Left ventricle myocardium superior (tissue), 1 donor: ENCODE results near the gene ATAD3C. TPM values are rescaled to one million over a fixed set of nuclear protein-coding genes. Genes with fewer than 3 reads are reported as not detected.
"Not testable (repeated sequence)": the region's sequence is repeated elsewhere in the genome, so short reads cannot be mapped to it uniquely, and the experiment has no call there.

Source experiments
- ATAC-seq: fragments of 200-7000 bp; cut with Tn5 transposase; one replicate; pipeline ENCODE4 v1.9.1; 2020; ENCODE audit warnings: mild to moderate bottlenecking, moderate library complexity
- DNase-seq: peaks from one replicate; pipeline ENCODE4 v3.0.0-alpha.2; 2020
- intact Hi-C: fragments of 100-400 bp; cut with micrococcal nuclease; formaldehyde crosslinking; loops from one replicate; pipeline ENCODE4 v1.11.0; 2022
- total RNA-seq: library from RNA; stranded (reverse); fragmentation: NEBNext Ultra II Directional; extraction: Animal tissue kit (Norgen Biotek cat#: 25700); gene quantifications from one replicate; pipeline ENCODE4 v1.2.1, GENCODE V29; 2021
- donor health status: DM: no; HTN: yes; CAD: no; lungs with severe emphysema.

Gene ATAD3C
- total RNA-seq, 1 donor from 2014 or later, result 1.9 TPM

DNA sequence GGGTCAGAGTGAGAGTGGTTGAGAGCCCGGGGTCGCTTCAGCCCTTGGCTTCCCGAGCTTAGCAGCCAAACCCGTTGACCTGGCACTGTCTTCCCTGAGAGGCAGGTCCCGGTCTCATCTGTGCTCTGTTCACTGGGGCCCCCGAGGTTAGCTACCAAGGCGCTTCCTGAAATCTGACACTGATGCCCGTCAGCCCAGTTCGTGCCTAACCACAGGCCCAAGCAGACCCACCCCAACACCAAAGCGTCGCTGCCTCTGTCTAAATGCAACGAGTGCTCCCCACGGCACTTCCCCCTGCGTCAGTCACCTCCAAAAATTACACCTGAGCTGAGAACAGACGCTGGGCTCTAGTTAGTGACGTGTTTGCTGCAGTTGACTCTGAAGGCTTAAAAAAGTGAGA is 64.9 kb downstream of the ATAD3C start:
- intact Hi-C loops, DNase-seq, ATAC-seq: not testable (repeated sequence)

DNA sequence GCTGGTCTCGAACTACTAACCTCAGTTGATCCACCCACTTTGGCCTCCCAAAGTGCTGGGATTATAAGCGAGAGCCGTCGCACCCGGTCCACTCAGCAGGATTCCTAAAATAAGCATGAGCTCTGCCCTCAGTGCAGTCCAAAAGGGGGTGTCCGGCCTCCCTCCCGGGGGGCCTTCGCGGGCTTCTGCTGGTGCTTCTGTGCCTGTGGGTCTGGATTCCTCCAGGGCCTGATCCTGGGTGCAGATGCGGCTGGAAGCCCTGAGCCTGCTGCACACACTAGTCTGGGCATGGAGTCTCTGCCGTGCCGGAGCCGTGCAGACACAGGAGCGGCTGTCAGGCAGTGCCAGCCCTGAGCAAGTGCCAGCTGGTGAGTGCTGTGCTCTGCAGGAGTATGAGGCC is 67.4 kb downstream of the ATAD3C start:
- intact Hi-C loops, DNase-seq, ATAC-seq: not testable (repeated sequence)

DNA sequence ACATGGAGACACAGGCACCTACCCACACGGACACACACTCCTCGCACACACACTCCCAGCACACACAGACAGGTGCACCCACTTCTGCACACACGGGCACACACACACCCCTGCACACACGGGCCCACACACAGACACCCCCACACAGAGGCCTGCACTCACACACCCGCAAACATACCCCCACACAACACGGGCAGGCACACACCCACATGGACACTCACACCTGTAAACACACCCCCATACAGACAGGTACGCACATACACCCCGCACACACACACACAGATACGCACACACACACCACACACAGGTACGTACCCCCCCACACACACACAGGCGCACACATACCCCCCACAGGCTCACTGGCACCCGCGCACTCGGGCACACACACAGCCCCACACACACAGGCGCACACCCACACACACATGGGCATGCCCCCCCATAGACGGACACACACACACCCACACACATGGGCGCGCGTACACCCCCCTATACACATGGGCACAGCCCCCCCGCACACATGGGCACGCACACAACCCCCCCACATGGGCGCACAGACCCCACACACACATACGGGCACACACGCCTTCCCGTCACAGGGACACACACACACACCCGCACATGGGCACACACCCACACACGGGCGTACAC is 68.6 kb downstream of the ATAD3C start:
- ATAC-seq (no peak), DNase-seq (no peak)
- intact Hi-C loops, result no loop called here

DNA sequence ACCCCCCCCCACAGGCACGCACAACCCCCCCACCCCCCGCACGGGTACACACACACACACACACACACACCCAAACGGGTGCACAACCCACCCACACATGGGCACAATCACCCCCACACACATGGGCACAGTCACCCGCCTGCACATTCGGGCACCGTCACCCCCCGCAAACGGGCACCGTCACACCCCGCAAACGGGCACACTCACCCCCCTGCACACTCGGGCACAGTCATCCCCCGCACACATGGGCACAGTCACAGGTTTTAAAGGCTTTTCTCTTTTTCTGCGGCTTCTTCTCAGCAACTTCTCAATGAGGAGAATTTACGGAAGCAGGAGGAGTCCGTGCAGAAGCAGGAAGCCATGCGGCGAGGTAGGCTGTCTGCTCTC is 69.1 kb downstream of the ATAD3C start:
- intact Hi-C loops, DNase-seq, ATAC-seq: not testable (repeated sequence)

Other genes starting within 250 kb of the ATAD3C start
- 0.32 TPM for gene TNFRSF18, start 243.1 kb upstream of the ATAD3C start, total RNA-seq
- gene TNFRSF4, start 235.5 kb upstream of the ATAD3C start, total RNA-seq, result 2.3 TPM
- gene SDF4, start 217.7 kb upstream of the ATAD3C start, total RNA-seq, result 117 TPM
- gene B3GALT6, start 217.5 kb upstream of the ATAD3C start, total RNA-seq, result 7.5 TPM
- gene C1QTNF12, start 203.0 kb upstream of the ATAD3C start, total RNA-seq, result 0.50 TPM
- 39.5 TPM for gene UBE2J2, start 175.8 kb upstream of the ATAD3C start, total RNA-seq
- gene SCNN1D, start 169.3 kb upstream of the ATAD3C start, total RNA-seq, result 3.0 TPM
- 60.4 TPM for gene ACAP3, start 141.8 kb upstream of the ATAD3C start, total RNA-seq
- gene PUSL1, start 141.1 kb upstream of the ATAD3C start, total RNA-seq, result 11.1 TPM
- 77.2 TPM for gene INTS11, start 125.0 kb upstream of the ATAD3C start, total RNA-seq
- gene CPTP, start 124.9 kb upstream of the ATAD3C start, total RNA-seq, result 112 TPM
- 0.57 TPM for gene TAS1R3, start 118.4 kb upstream of the ATAD3C start, total RNA-seq
- 144 TPM for gene DVL1, start 100.3 kb upstream of the ATAD3C start, total RNA-seq
- gene MXRA8, start 91.1 kb upstream of the ATAD3C start, total RNA-seq, result 16.8 TPM
- 268 TPM for gene AURKAIP1, start 74.5 kb upstream of the ATAD3C start, total RNA-seq
- gene CCNL2, start 50.4 kb upstream of the ATAD3C start, total RNA-seq, result 61.0 TPM
- 155 TPM for gene MRPL20, start 42.4 kb upstream of the ATAD3C start, total RNA-seq
- 2.1 TPM for gene ANKRD65, start 28.4 kb upstream of the ATAD3C start, total RNA-seq
- 13.5 TPM for gene VWA1, start 14.0 kb upstream of the ATAD3C start, total RNA-seq
- 9.5 TPM for gene ATAD3B, start 22.1 kb downstream of the ATAD3C start, total RNA-seq
- gene ATAD3A, start 62.5 kb downstream of the ATAD3C start, total RNA-seq, result 18.3 TPM
- 8.9 TPM for gene TMEM240, start 90.9 kb downstream of the ATAD3C start, total RNA-seq
- 118 TPM for gene SSU72, start 125.2 kb downstream of the ATAD3C start, total RNA-seq
- gene FNDC10, start 150.4 kb downstream of the ATAD3C start, total RNA-seq, result 3.6 TPM
- 131 TPM for gene MIB2, start 165.8 kb downstream of the ATAD3C start, total RNA-seq
- 47.9 TPM for gene MMP23B, start 182.5 kb downstream of the ATAD3C start, total RNA-seq
- 26.1 TPM for gene CDK11B, start 209.3 kb downstream of the ATAD3C start, total RNA-seq
- gene SLC35E2B, start 243.1 kb downstream of the ATAD3C start, total RNA-seq, result 25.3 TPM